Measurements from ENCODE around the gene PPP1R3F. TPM values are rescaled to one million over a fixed set of nuclear protein-coding genes. Genes with fewer than 3 reads are reported as not detected.

PPP1R3F gene
- total RNA-seq, 1 donor from 2014 or later = 13.1 TPM

DNA sequence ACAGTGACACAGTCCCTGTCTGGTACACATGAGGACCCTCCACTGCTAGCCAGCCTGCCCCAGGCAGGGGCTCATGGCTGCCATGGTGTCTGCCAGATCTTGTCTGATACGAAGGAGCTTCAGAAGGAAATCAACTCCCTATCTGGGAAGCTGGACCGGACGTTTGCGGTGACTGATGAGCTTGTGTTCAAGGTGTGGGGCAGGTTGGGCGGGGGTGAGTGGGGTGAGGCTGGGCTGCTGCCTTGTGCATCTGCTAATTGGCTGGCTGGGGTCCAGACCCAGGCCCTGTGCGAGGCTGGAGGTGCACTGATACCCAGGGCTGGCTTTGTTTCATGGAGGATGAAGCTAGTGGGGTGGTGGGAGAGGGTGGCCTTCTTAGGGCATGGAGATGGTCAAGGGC lies 20.5 kb upstream of the PPP1R3F start:
- no peak for DNase-seq (ENCODE audit: low read depth, low spot score)
- H3K36me3 Mint-ChIP-seq (ENCODE audit: low read depth) = peaks cover 7% of the 10 kb centered on the region
- no peaks in the 10 kb centered on the region for H3K9me3 Mint-ChIP-seq
- no peak overlapping the region for H3K27ac Mint-ChIP-seq (ENCODE audit: unreplicated experiment)
- H3K4me1 Mint-ChIP-seq = no peaks in the 10 kb centered on the region
- no peaks in the 10 kb centered on the region for H3K27me3 Mint-ChIP-seq (ENCODE audit: low read depth)
- H3K4me3 Mint-ChIP-seq = no peak overlapping the region
- TF ChIP-seq, protein P1, sequence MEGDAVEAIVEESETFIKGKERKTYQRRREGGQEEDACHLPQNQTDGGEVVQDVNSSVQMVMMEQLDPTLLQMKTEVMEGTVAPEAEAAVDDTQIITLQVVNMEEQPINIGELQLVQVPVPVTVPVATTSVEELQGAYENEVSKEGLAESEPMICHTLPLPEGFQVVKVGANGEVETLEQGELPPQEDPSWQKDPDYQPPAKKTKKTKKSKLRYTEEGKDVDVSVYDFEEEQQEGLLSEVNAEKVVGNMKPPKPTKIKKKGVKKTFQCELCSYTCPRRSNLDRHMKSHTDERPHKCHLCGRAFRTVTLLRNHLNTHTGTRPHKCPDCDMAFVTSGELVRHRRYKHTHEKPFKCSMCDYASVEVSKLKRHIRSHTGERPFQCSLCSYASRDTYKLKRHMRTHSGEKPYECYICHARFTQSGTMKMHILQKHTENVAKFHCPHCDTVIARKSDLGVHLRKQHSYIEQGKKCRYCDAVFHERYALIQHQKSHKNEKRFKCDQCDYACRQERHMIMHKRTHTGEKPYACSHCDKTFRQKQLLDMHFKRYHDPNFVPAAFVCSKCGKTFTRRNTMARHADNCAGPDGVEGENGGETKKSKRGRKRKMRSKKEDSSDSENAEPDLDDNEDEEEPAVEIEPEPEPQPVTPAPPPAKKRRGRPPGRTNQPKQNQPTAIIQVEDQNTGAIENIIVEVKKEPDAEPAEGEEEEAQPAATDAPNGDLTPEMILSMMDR (conservative IDR thresholded peaks at IDR 0.05) = no peak

DNA sequence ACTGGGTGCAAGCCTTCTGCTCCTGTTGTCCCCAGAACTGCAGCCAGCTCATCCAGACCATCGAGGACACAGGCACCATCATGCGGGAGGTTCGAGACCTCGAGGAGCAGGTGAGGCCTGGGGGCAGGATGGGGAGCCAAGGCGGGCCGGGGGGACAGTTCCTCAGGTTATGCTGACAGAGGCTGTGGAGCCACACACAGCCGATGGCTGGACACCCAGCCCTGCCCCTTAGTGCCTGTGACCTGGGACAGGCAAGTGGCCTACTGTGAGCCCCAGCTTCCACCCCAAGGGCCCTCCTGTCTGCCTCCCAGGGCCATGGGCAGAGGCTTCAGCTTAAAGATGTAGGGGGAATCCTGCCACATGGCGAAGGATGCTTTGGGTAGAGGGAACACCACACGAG lies 20.0 kb upstream of the PPP1R3F start:
- TF ChIP-seq, protein P1 (conservative IDR thresholded peaks at IDR 0.05) = no peak
- no peaks in the 10 kb centered on the region for H3K27me3 Mint-ChIP-seq (ENCODE audit: low read depth)
- no peaks in the 10 kb centered on the region for H3K4me1 Mint-ChIP-seq
- no peak for DNase-seq (ENCODE audit: low read depth, low spot score)
- no peak overlapping the region for H3K4me3 Mint-ChIP-seq
- no peaks in the 10 kb centered on the region for H3K9me3 Mint-ChIP-seq
- H3K36me3 Mint-ChIP-seq (ENCODE audit: low read depth) = peaks cover 6% of the 10 kb centered on the region
- H3K27ac Mint-ChIP-seq (ENCODE audit: unreplicated experiment) = no peak overlapping the region

DNA sequence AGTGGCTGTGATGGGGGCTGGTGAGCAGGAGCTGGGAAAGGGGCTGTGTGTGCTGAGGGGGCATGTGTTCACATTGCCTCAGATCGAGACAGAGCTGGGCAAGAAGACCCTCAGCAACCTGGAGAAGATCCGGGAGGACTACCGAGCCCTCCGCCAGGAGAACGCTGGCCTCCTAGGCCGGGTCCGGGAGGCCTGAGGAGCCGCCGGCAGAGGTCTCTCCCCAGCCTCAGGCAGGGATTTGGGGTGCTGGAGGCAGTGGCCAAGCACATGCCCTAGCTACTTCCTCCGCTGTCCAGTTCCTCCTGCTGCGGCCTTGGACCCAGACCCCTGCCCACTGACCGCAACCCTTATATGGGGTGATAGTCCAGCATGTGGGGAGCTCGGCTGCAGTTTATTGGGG lies 19.5 kb upstream of the PPP1R3F start:
- no peak overlapping the region for H3K27ac Mint-ChIP-seq (ENCODE audit: unreplicated experiment)
- no peak overlapping the region for H3K4me3 Mint-ChIP-seq
- peaks cover 6% of the 10 kb centered on the region for H3K36me3 Mint-ChIP-seq (ENCODE audit: low read depth)
- H3K27me3 Mint-ChIP-seq (ENCODE audit: low read depth) = no peaks in the 10 kb centered on the region
- TF ChIP-seq, protein P1 (conservative IDR thresholded peaks at IDR 0.05) = no peak
- H3K4me1 Mint-ChIP-seq = no peaks in the 10 kb centered on the region
- DNase-seq (ENCODE audit: low read depth, low spot score) = no peak
- no peaks in the 10 kb centered on the region for H3K9me3 Mint-ChIP-seq

- no peaks in the 10 kb centered on the region for H3K4me1 Mint-ChIP-seq
- H3K27me3 Mint-ChIP-seq (ENCODE audit: low read depth) = no peaks in the 10 kb centered on the region
- TF ChIP-seq, protein P1 (conservative IDR thresholded peaks at IDR 0.05) = no peak
- no peak for DNase-seq (ENCODE audit: low read depth, low spot score)
- H3K4me3 Mint-ChIP-seq = no peak overlapping the region
- no peaks in the 10 kb centered on the region for H3K9me3 Mint-ChIP-seq
- H3K27ac Mint-ChIP-seq (ENCODE audit: unreplicated experiment) = no peak overlapping the region
- peaks cover 6% of the 10 kb centered on the region for H3K36me3 Mint-ChIP-seq (ENCODE audit: low read depth)
These were observed 19.0 kb upstream of the PPP1R3F start for GRCh38 chrX:49250578-49250977.

DNA sequence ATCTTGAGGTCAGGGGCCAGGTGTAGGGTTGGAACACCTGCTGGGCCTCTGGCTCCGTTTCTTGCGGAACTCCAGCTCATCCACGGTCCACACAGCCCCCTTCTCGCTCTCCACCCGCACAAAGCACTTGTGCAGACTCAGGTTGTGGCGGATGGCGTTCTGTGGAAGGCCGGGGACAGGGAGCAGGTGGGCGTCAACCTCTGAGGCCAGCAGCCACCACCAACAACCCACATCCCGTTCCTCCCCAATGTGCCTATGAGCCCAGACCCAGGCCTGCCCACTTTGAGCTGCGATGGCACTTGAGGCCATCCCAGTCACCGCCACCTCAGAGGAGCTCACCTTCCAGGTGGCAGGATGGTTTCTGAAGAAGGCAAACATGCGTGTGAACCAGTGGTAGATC lies 18.3 kb upstream of the PPP1R3F start:
- peaks cover 6% of the 10 kb centered on the region for H3K36me3 Mint-ChIP-seq (ENCODE audit: low read depth)
- no peak for DNase-seq (ENCODE audit: low read depth, low spot score)
- no peak overlapping the region for H3K27ac Mint-ChIP-seq (ENCODE audit: unreplicated experiment)
- TF ChIP-seq, protein P1 (conservative IDR thresholded peaks at IDR 0.05) = no peak
- H3K9me3 Mint-ChIP-seq = no peaks in the 10 kb centered on the region
- H3K4me1 Mint-ChIP-seq = no peaks in the 10 kb centered on the region
- no peaks in the 10 kb centered on the region for H3K27me3 Mint-ChIP-seq (ENCODE audit: low read depth)
- H3K4me3 Mint-ChIP-seq = no peak overlapping the region

- Mint-ChIP-seq H3K27ac (ENCODE audit: unreplicated experiment) (no peak overlapping the region), H3K9me3 (peaks cover 3% of the 10 kb centered on the region), H3K4me1 (no peaks in the 10 kb centered on the region), H3K27me3 (ENCODE audit: low read depth) (peaks cover 2% of the 10 kb centered on the region), H3K4me3 (no peak overlapping the region), H3K36me3 (ENCODE audit: low read depth) (peaks cover 6% of the 10 kb centered on the region)
- DNase-seq (ENCODE audit: low read depth, low spot score) = no peak
- TF ChIP-seq, protein P1 (conservative IDR thresholded peaks at IDR 0.05) = no peak
These were observed 15.0 kb upstream of the PPP1R3F start for GRCh38 chrX:49254639-49255038.

Data from neural crest cell (in vitro differentiated cells).